ENCODE results near the gene SNX10.

Gene SNX10

DNA sequence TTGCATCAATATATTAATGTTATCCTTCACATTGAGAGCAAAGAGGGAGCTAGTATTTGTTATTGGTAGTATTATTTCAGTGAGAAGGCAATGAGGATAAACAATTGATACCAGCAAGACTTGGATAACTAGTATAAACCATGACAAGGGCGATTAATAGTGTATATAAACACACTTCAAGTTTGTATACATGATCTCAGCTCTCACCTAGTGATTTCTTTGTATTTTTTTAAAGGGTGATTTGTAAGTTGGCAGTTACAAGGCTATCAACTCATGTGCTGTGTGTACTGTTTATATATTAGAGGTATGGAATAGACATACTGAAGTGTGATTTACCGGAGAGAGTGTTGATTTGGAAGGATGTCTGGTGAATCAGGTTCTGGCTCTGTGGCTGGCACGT is 88.0 kb downstream of the SNX10 start:
- Histone ChIP-seq H3K36me3 (ENCODE audit: control insufficient read depth, insufficient read depth, low read length) (no peaks in the 10 kb centered on the region), H3K4me3 (ENCODE audit: low read length) (no peak overlapping the region), H3K9ac (ENCODE audit: low read length) (no peak overlapping the region), H3K9me3 (ENCODE audit: control insufficient read depth, low read length) (no peaks in the 10 kb centered on the region), H3K27me3 (ENCODE audit: control insufficient read depth, insufficient read depth, low read length) (peaks cover 41% of the 10 kb centered on the region), H3K4me1 (ENCODE audit: control insufficient read depth, insufficient read depth, low read length) (peaks cover 5% of the 10 kb centered on the region)

DNA sequence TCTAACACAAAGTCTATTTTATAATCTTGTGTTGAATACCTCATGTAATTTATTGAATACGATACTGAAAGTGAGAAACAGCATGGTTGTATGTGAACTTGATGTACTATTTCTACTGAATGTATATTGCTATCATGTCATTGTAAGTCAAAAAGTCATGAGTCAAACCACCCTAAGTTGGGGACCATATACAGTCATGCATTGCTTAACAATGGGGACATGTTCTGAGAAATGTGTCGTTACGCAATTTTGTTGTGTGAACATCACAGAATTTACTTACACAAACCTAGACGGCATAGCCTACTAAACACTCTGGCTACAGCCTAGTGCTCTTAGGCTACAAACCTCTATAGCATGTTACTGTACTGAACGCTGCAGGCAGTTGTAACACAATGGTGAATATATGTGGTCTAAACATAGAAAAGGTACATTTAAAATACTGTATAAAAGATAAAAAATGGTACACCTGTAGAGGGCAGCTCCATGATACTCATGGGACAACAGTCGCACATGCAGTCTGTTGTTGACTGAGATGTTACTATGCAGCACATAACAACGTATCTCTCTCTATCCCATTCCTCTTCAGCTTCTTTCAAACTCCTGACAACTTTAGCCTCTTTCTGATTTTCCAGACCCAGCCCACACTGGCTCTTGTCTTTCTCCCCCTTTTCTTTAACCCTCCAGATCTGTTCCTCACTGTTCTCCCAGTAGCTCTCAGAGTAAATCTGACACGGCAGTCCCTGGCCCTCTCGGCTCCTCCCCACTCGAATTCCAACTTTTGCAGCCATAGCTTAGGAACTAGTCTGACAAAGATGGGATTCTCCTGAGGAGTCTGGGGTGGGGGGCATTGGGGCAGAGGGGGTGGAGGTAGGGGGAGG is 90.1 kb downstream of the SNX10 start:
- Histone ChIP-seq H3K9ac (ENCODE audit: low read length) (no peak overlapping the region), H3K27me3 (ENCODE audit: control insufficient read depth, insufficient read depth, low read length) (peaks cover 21% of the 10 kb centered on the region), H3K9me3 (ENCODE audit: control insufficient read depth, low read length) (no peaks in the 10 kb centered on the region), H3K4me1 (ENCODE audit: control insufficient read depth, insufficient read depth, low read length) (peaks cover 5% of the 10 kb centered on the region), H3K36me3 (ENCODE audit: control insufficient read depth, insufficient read depth, low read length) (no peaks in the 10 kb centered on the region), H3K4me3 (ENCODE audit: low read length) (no peak overlapping the region)

- H3K4me1 ChIP-seq (ENCODE audit: control insufficient read depth, insufficient read depth, low read length) = no peaks in the 10 kb centered on the region
- no peak overlapping the region for H3K9ac ChIP-seq (ENCODE audit: low read length)
- no peaks in the 10 kb centered on the region for H3K9me3 ChIP-seq (ENCODE audit: control insufficient read depth, low read length)
- no peaks in the 10 kb centered on the region for H3K36me3 ChIP-seq (ENCODE audit: control insufficient read depth, insufficient read depth, low read length)
- peaks cover 14% of the 10 kb centered on the region for H3K27me3 ChIP-seq (ENCODE audit: control insufficient read depth, insufficient read depth, low read length)
- no peak overlapping the region for H3K4me3 ChIP-seq (ENCODE audit: low read length)
These were observed 93.6 kb downstream of the SNX10 start for GRCh38 chr7:26385240-26385639.

GRCh38 chr7:26387731-26388130 is 96.1 kb downstream of the SNX10 start:
- no peak overlapping the region for H3K4me3 ChIP-seq (ENCODE audit: low read length)
- peaks cover 18% of the 10 kb centered on the region for H3K27me3 ChIP-seq (ENCODE audit: control insufficient read depth, insufficient read depth, low read length)
- H3K4me1 ChIP-seq (ENCODE audit: control insufficient read depth, insufficient read depth, low read length) = no peaks in the 10 kb centered on the region
- H3K36me3 ChIP-seq (ENCODE audit: control insufficient read depth, insufficient read depth, low read length) = no peaks in the 10 kb centered on the region
- no peaks in the 10 kb centered on the region for H3K9me3 ChIP-seq (ENCODE audit: control insufficient read depth, low read length)
- H3K9ac ChIP-seq (ENCODE audit: low read length) = no peak overlapping the region

- Histone ChIP-seq H3K4me1 (ENCODE audit: control insufficient read depth, insufficient read depth, low read length) (no peaks in the 10 kb centered on the region), H3K27me3 (ENCODE audit: control insufficient read depth, insufficient read depth, low read length) (peaks cover 18% of the 10 kb centered on the region), H3K9me3 (ENCODE audit: control insufficient read depth, low read length) (no peaks in the 10 kb centered on the region), H3K4me3 (ENCODE audit: low read length) (no peak overlapping the region), H3K36me3 (ENCODE audit: control insufficient read depth, insufficient read depth, low read length) (no peaks in the 10 kb centered on the region), H3K9ac (ENCODE audit: low read length) (no peak overlapping the region)
These were observed 96.6 kb downstream of the SNX10 start for GRCh38 chr7:26388256-26388655.

GRCh38 chr7:26390016-26390415 is 98.4 kb downstream of the SNX10 start:
- H3K9ac ChIP-seq (ENCODE audit: low read length) = no peak overlapping the region
- H3K4me3 ChIP-seq (ENCODE audit: low read length) = no peak overlapping the region
- H3K27me3 ChIP-seq (ENCODE audit: control insufficient read depth, insufficient read depth, low read length) = peaks cover 18% of the 10 kb centered on the region
- no peaks in the 10 kb centered on the region for H3K36me3 ChIP-seq (ENCODE audit: control insufficient read depth, insufficient read depth, low read length)
- no peaks in the 10 kb centered on the region for H3K4me1 ChIP-seq (ENCODE audit: control insufficient read depth, insufficient read depth, low read length)
- no peaks in the 10 kb centered on the region for H3K9me3 ChIP-seq (ENCODE audit: control insufficient read depth, low read length)

DNA sequence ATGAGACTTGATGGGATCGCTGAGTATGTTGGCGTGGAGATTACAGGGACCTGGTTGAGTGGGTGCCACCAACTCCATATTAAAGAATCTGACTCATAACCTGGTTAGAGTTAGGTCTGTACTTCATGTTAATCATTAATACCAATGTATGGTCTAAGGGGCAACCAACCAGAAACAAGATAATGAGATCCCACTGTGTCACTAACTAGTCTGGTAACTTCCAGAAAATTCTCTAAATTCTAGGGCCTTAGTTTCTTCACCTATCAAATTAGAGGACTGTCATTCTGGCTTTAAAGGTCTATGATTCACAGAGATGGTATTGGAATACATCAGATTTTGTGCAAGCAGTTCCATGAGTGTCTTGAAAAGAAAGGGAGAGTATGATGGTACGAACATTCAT is 102.2 kb downstream of the SNX10 start:
- Histone ChIP-seq H3K9me3 (ENCODE audit: control insufficient read depth, low read length) (no peaks in the 10 kb centered on the region), H3K4me1 (ENCODE audit: control insufficient read depth, insufficient read depth, low read length) (no peaks in the 10 kb centered on the region), H3K27me3 (ENCODE audit: control insufficient read depth, insufficient read depth, low read length) (peaks cover 27% of the 10 kb centered on the region), H3K9ac (ENCODE audit: low read length) (no peak overlapping the region), H3K4me3 (ENCODE audit: low read length) (no peak overlapping the region), H3K36me3 (ENCODE audit: control insufficient read depth, insufficient read depth, low read length) (no peaks in the 10 kb centered on the region)

GRCh38 chr7:26397332-26397731 is 105.7 kb downstream of the SNX10 start:
- Histone ChIP-seq H3K36me3 (ENCODE audit: control insufficient read depth, insufficient read depth, low read length) (no peaks in the 10 kb centered on the region), H3K4me3 (ENCODE audit: low read length) (no peak overlapping the region), H3K27me3 (ENCODE audit: control insufficient read depth, insufficient read depth, low read length) (peaks cover 21% of the 10 kb centered on the region)

DNA sequence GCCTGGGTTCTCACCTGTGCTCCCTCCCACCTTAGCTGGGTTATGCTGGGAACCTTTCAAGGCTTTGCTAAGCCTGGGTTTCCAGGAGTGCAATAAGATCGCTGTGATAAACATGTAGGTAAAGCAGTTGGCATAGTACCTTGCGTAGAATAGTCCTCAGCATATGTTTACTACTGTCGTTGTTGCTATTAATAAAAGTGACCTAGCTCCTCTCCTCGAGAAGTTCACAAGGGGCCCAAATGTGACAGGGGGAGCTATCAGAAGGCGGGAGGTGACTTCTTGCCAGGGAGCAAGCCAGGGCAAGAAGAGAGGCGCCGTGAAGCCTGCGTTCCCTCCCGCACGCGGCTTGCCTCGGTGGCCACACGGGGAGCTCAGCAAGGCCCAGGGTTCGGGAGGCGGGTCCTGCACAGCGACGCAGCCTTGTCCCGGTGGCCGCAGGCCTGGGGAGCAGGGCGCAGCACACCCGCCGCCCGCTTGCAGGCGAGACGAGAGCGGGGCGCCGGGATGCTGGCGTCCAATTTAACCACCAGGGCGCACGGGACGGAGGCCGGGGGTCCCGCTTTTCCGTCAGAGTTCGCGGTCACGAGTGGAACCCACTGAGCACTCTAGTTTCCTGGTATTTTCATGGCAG is 106.2 kb downstream of the SNX10 start:
- Histone ChIP-seq H3K4me1 (ENCODE audit: control insufficient read depth, insufficient read depth, low read length) (no peaks in the 10 kb centered on the region), H3K9ac (ENCODE audit: low read length) (peak overlapping the region; percentile 63), H3K9me3 (ENCODE audit: control insufficient read depth, low read length) (no peaks in the 10 kb centered on the region), H3K27me3 (ENCODE audit: control insufficient read depth, insufficient read depth, low read length) (peaks cover 21% of the 10 kb centered on the region), H3K36me3 (ENCODE audit: control insufficient read depth, insufficient read depth, low read length) (no peaks in the 10 kb centered on the region), H3K4me3 (ENCODE audit: low read length) (no peak overlapping the region)

More at GRCh38 chr7:26397332-26397731, 105.7 kb downstream of the SNX10 start:
- H3K9me3 ChIP-seq (ENCODE audit: control insufficient read depth, low read length) = no peaks in the 10 kb centered on the region
- no peaks in the 10 kb centered on the region for H3K4me1 ChIP-seq (ENCODE audit: control insufficient read depth, insufficient read depth, low read length)
- H3K9ac ChIP-seq (ENCODE audit: low read length) = no peak overlapping the region

- no peak overlapping the region for H3K4me3 ChIP-seq (ENCODE audit: low read length)
- H3K36me3 ChIP-seq (ENCODE audit: control insufficient read depth, insufficient read depth, low read length) = no peaks in the 10 kb centered on the region
- peaks cover 21% of the 10 kb centered on the region for H3K27me3 ChIP-seq (ENCODE audit: control insufficient read depth, insufficient read depth, low read length)
- H3K9me3 ChIP-seq (ENCODE audit: control insufficient read depth, low read length) = no peaks in the 10 kb centered on the region
- H3K4me1 ChIP-seq (ENCODE audit: control insufficient read depth, insufficient read depth, low read length) = no peaks in the 10 kb centered on the region
- peak overlapping the region; percentile 63 for H3K9ac ChIP-seq (ENCODE audit: low read length)
These were observed 106.7 kb downstream of the SNX10 start for GRCh38 chr7:26398427-26398755.

GRCh38 chr7:26398756-26399509 is 107.3 kb downstream of the SNX10 start:
- Histone ChIP-seq H3K9ac (ENCODE audit: low read length) (peak overlapping the region; percentile 63), H3K36me3 (ENCODE audit: control insufficient read depth, insufficient read depth, low read length) (no peaks in the 10 kb centered on the region), H3K4me1 (ENCODE audit: control insufficient read depth, insufficient read depth, low read length) (no peaks in the 10 kb centered on the region), H3K27me3 (ENCODE audit: control insufficient read depth, insufficient read depth, low read length) (peaks cover 21% of the 10 kb centered on the region), H3K9me3 (ENCODE audit: control insufficient read depth, low read length) (no peaks in the 10 kb centered on the region), H3K4me3 (ENCODE audit: low read length) (no peak overlapping the region)

GRCh38 chr7:26399736-26400135 is 108.1 kb downstream of the SNX10 start:
- H3K9ac ChIP-seq (ENCODE audit: low read length) = no peak overlapping the region

More at GRCh38 chr7:26399736-26400135, 108.1 kb downstream of the SNX10 start:
- Histone ChIP-seq H3K27me3 (ENCODE audit: control insufficient read depth, insufficient read depth, low read length) (peaks cover 21% of the 10 kb centered on the region), H3K36me3 (ENCODE audit: control insufficient read depth, insufficient read depth, low read length) (no peaks in the 10 kb centered on the region), H3K4me3 (ENCODE audit: low read length) (no peak overlapping the region), H3K9me3 (ENCODE audit: control insufficient read depth, low read length) (no peaks in the 10 kb centered on the region), H3K4me1 (ENCODE audit: control insufficient read depth, insufficient read depth, low read length) (no peaks in the 10 kb centered on the region)
